H9 (cell line): Measurements from ENCODE around the gene CDK6. TPM values are rescaled to one million over a fixed set of nuclear protein-coding genes. Genes with fewer than 3 reads are reported as not detected.

Source experiments
- DNase-seq: peaks from one replicate; pipeline ENCODE4 v3.0.0-alpha.2; 2017
- H2AFZ ChIP-seq: one replicate; pipeline ENCODE4 v1.6.1; 2013; ENCODE audit warnings: mild to moderate bottlenecking, low read length, control low read depth, moderate library complexity
- H2AK5ac ChIP-seq: 2 replicates; pipeline ENCODE4 v1.6.1; 2013; ENCODE audit warnings: low read length, control low read depth, mixed read lengths; ENCODE audit not compliant: insufficient read length
- H2BK120ac ChIP-seq: one replicate; pipeline ENCODE4 v1.6.1; 2013; ENCODE audit warnings: low read depth, mild to moderate bottlenecking, low read length, control low read depth, inconsistent platforms; ENCODE audit not compliant: poor library complexity, severe bottlenecking
- H2BK12ac ChIP-seq: 2 replicates; pipeline ENCODE4 v1.6.1; 2013; ENCODE audit warnings: low read length, control low read depth, mixed read lengths, low read depth; ENCODE audit not compliant: insufficient read length
- H2BK15ac ChIP-seq: 2 replicates; pipeline ENCODE4 v1.6.1; 2013; ENCODE audit warnings: low read depth, low read length, control low read depth
- H2BK20ac ChIP-seq: one replicate; pipeline ENCODE4 v1.6.1; 2013; ENCODE audit warnings: low read depth, mild to moderate bottlenecking, low read length, control low read depth, inconsistent platforms; ENCODE audit not compliant: poor library complexity, severe bottlenecking
- H2BK5ac ChIP-seq: 2 replicates; pipeline ENCODE4 v1.6.1; 2013; ENCODE audit warnings: low read length, control low read depth, mixed read lengths; ENCODE audit not compliant: insufficient read length
- H3K14ac ChIP-seq: 2 replicates; pipeline ENCODE4 v1.6.1; 2013; ENCODE audit warnings: low read length, control low read depth; ENCODE audit not compliant: insufficient read depth
- H3K18ac ChIP-seq: 2 replicates; pipeline ENCODE4 v1.6.1; 2013; ENCODE audit warnings: low read depth, mild to moderate bottlenecking, mixed read lengths, low read length, control low read depth; ENCODE audit not compliant: insufficient read length
- H3K23ac ChIP-seq: 2 replicates; pipeline ENCODE4 v1.6.1; 2013; ENCODE audit warnings: low read length, control low read depth, mixed read lengths, low read depth; ENCODE audit not compliant: insufficient read length
- H3K23me2 ChIP-seq: 2 replicates; pipeline ENCODE4 v1.6.1; 2013; ENCODE audit warnings: low read depth, mild to moderate bottlenecking, mixed read lengths, low read length, control low read depth; ENCODE audit not compliant: insufficient read length, poor library complexity, severe bottlenecking
- H3K27ac ChIP-seq: 2 replicates; pipeline ENCODE4 v1.5.1; 2013; ENCODE audit warnings: low read length, control low read depth, mixed read lengths, low read depth; ENCODE audit not compliant: insufficient read length
- H3K27me3 ChIP-seq: 2 replicates; pipeline ENCODE4 v1.6.1; 2013; ENCODE audit warnings: low read length, control low read depth, inconsistent platforms; ENCODE audit not compliant: insufficient read depth
- H3K4ac ChIP-seq: 2 replicates; pipeline ENCODE4 v1.6.1; 2013; ENCODE audit warnings: low read depth, mild to moderate bottlenecking, control low read depth, inconsistent platforms, low read length, moderate library complexity
- H3K4me1 ChIP-seq: 2 replicates; pipeline ENCODE4 v1.6.1; 2013; ENCODE audit warnings: low read length, control low read depth, inconsistent platforms; ENCODE audit not compliant: insufficient read depth
- H3K4me2 ChIP-seq: 2 replicates; pipeline ENCODE4 v1.6.1; 2013; ENCODE audit warnings: low read length, control low read depth, mixed read lengths; ENCODE audit not compliant: insufficient read length, insufficient read depth
- H3K56ac ChIP-seq: 2 replicates; pipeline ENCODE4 v1.6.1; 2013; ENCODE audit warnings: low read depth, mild to moderate bottlenecking, mixed read lengths, low read length, control low read depth; ENCODE audit not compliant: insufficient read length
- H3K79me1 ChIP-seq: 2 replicates; pipeline ENCODE4 v1.6.1; 2013; ENCODE audit warnings: low read depth, mild to moderate bottlenecking, moderate library complexity, low read length, control low read depth, inconsistent platforms; ENCODE audit not compliant: insufficient read depth, poor library complexity, severe bottlenecking
- H3K79me2 ChIP-seq: 2 replicates; pipeline ENCODE4 v1.6.1; 2013; ENCODE audit warnings: low read length, control low read depth, inconsistent platforms; ENCODE audit not compliant: insufficient read depth
- H3K9ac ChIP-seq: 2 replicates; pipeline ENCODE4 v1.6.1; 2013; ENCODE audit warnings: low read length, control low read depth, mixed read lengths; ENCODE audit not compliant: insufficient read length; ENCODE audit errors: extremely low read depth
- H3K9me3 ChIP-seq: one replicate; pipeline ENCODE4 v1.6.1; 2013; ENCODE audit warnings: low read depth, low read length, inconsistent platforms; ENCODE audit not compliant: control insufficient read depth
- H3T11ph ChIP-seq: one replicate; pipeline ENCODE4 v1.6.1; 2013; ENCODE audit warnings: mild to moderate bottlenecking, low read length, control low read depth, inconsistent platforms
- H4K20me1 ChIP-seq: one replicate; pipeline ENCODE4 v1.6.1; 2013; ENCODE audit not compliant: control insufficient read depth, insufficient read length, insufficient read depth
- H4K5ac ChIP-seq: 2 replicates; pipeline ENCODE4 v1.6.1; 2013; ENCODE audit warnings: low read depth, mild to moderate bottlenecking, mixed read lengths, low read length, control low read depth; ENCODE audit not compliant: insufficient read length
- H4K8ac ChIP-seq: replicated peaks from 2 replicates; pipeline ENCODE4 v1.6.1; 2013; ENCODE audit warnings: low read length, control low read depth, mixed read lengths, low read depth; ENCODE audit not compliant: insufficient read length
- H4K91ac ChIP-seq: 2 replicates; pipeline ENCODE4 v1.6.1; 2013; ENCODE audit warnings: low read depth, mild to moderate bottlenecking, moderate library complexity, mixed read lengths, low read length, control low read depth; ENCODE audit not compliant: insufficient read length
- H3K27ac Mint-ChIP-seq, 3 experiments: 2 replicates in 2 of 3; 3 replicates in 1 of 3; pipeline ENCODE4 v1.8.0; 2020 to 2021; ENCODE audit warnings: mixed read lengths in 3 of 3, mild to moderate bottlenecking in 1 of 3, moderate library complexity in 1 of 3
- H3K27me3 Mint-ChIP-seq: 2 replicates; pipeline ENCODE4 v1.8.0; 2021; ENCODE audit warnings: low read depth, mild to moderate bottlenecking, moderate library complexity, mixed read lengths
- H3K36me3 Mint-ChIP-seq, 3 experiments: 2 replicates in 2 of 3; 3 replicates in 1 of 3; pipeline ENCODE4 v1.8.0; 2020 to 2021; ENCODE audit warnings: low read depth in 3 of 3, mixed read lengths in 3 of 3; ENCODE audit not compliant: insufficient read depth in 1 of 3
- H3K4me1 Mint-ChIP-seq, 2 experiments: 2 replicates each; pipeline ENCODE4 v1.8.0; 2020; ENCODE audit warnings: mixed read lengths in 2 of 2
- H3K4me3 Mint-ChIP-seq, 2 experiments: 2 replicates in 1 of 2; 3 replicates in 1 of 2; pipeline ENCODE4 v1.8.0; 2020 to 2021; ENCODE audit warnings: mild to moderate bottlenecking in 2 of 2, mixed read lengths in 2 of 2, moderate library complexity in 1 of 2
- H3K9me3 Mint-ChIP-seq, 2 experiments: 2 replicates in 1 of 2; 3 replicates in 1 of 2; pipeline ENCODE4 v1.8.0; 2020; ENCODE audit warnings: mild to moderate bottlenecking in 2 of 2, mixed read lengths in 2 of 2, moderate library complexity in 1 of 2
- CTCF ChIP-seq: fragments of 200-600 bp; sonication (generic); conservative IDR thresholded peaks from 3 replicates; pipeline ENCODE4 v1.8.0; 2021; ENCODE audit warnings: antibody characterized with exemption, mild to moderate bottlenecking
- total RNA-seq: library from RNA; stranded (reverse); gene quantifications from 2 replicates; pipeline ENCODE4 v1.2.1, GENCODE V29; 2021

Gene CDK6
- total RNA-seq, 1 experiment from 2014 or later = 30.0 TPM

- no peaks in the 10 kb centered on the region; a peak in 1 of 5 replicates for H3K9me3 Mint-ChIP-seq
- H3K23me2 ChIP-seq = peaks cover 17% of the 10 kb centered on the region
- H3K27me3 Mint-ChIP-seq = peaks cover 68% of the 10 kb centered on the region
- no peak overlapping the region for H3K27ac Mint-ChIP-seq
- no peak overlapping the region for H3K4me2 ChIP-seq
- H2AK5ac ChIP-seq = no peak overlapping the region
- no peak overlapping the region for H2BK120ac ChIP-seq
- H4K5ac ChIP-seq = no peak overlapping the region
- peaks cover 4% of the 10 kb centered on the region; the same call in 1 of the 2 replicates for H3K27me3 ChIP-seq
- H2BK12ac ChIP-seq = no peak overlapping the region
- H3K36me3 Mint-ChIP-seq = no peaks in the 10 kb centered on the region
- no peak overlapping the region for H2BK20ac ChIP-seq
- H2BK15ac ChIP-seq = no peak overlapping the region
- no peak overlapping the region for H3K9ac ChIP-seq
- H2BK5ac ChIP-seq = no peak overlapping the region
- no peak overlapping the region for H3K56ac ChIP-seq
- H4K20me1 ChIP-seq = no peaks in the 10 kb centered on the region
- H3K14ac ChIP-seq = no peak overlapping the region
- H3K4me1 Mint-ChIP-seq = peaks cover 15 to 24% of the 10 kb centered on the region in 2 experiments
- no peak for DNase-seq
- no peaks in the 10 kb centered on the region for H3K9me3 ChIP-seq
- H4K91ac ChIP-seq = no peak overlapping the region
- H3K4me3 Mint-ChIP-seq = no peak overlapping the region
- no peak overlapping the region for H3K23ac ChIP-seq
- H3K4ac ChIP-seq = no peak overlapping the region
- no peaks in the 10 kb centered on the region for H3K79me1 ChIP-seq
- H3T11ph ChIP-seq = no peak overlapping the region
- no peak overlapping the region for H4K8ac ChIP-seq
- no peaks in the 10 kb centered on the region for H3K4me1 ChIP-seq
- no peak overlapping the region for H2AFZ ChIP-seq
- TF ChIP-seq CTCF = no peak
- H3K79me2 ChIP-seq = no peaks in the 10 kb centered on the region
- no peak overlapping the region for H3K27ac ChIP-seq
- H3K18ac ChIP-seq = no peak overlapping the region
These were observed 2.6 kb upstream of the CDK6 start for GRCh38 chr7:92838934-92839333.
